ENCODE measurements around the gene STK10.

STK10 gene

DNA sequence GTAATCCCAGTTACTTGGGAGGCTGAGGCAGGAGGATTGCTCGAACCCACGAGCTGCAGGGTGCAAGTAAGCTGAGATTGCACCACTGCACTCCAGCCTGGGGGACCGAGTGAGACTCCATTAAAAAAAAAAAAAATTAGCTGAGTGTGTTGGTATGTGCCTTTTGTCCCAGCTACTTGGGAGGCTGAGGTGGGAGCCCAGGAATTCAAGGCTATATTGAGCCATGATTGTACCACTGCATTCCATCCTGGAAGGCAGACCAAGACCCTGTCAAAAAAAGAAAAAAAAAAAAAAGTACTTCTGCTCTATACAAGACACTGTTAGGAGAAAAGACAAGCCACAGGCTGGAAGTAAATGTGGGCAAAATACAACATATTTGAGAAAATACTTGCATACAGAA, 113.1 kb downstream of the STK10 start:
- Histone ChIP-seq H3K4me1 (ENCODE audit: low read depth, poor library complexity, severe bottlenecking) (no peaks in the 10 kb centered on the region), H3K27me3 (ENCODE audit: insufficient read depth, low read depth) (no peaks in the 10 kb centered on the region), H3K4me3 (IDR thresholded peaks at IDR 0.05; ENCODE audit: insufficient read depth, low read depth, low read length) (no peak overlapping the region), H3K9ac (no peak overlapping the region), H3K36me3 (ENCODE audit: insufficient read depth) (no peaks in the 10 kb centered on the region), H2AFZ (ENCODE audit: low read depth) (no peak overlapping the region), H3K27ac (no peak overlapping the region), H3K79me2 (ENCODE audit: insufficient read depth, low read depth) (no peaks in the 10 kb centered on the region), H4K20me1 (ENCODE audit: insufficient read depth) (no peaks in the 10 kb centered on the region), H3K4me2 (no peak overlapping the region)
- TF ChIP-seq, protein P1, sequence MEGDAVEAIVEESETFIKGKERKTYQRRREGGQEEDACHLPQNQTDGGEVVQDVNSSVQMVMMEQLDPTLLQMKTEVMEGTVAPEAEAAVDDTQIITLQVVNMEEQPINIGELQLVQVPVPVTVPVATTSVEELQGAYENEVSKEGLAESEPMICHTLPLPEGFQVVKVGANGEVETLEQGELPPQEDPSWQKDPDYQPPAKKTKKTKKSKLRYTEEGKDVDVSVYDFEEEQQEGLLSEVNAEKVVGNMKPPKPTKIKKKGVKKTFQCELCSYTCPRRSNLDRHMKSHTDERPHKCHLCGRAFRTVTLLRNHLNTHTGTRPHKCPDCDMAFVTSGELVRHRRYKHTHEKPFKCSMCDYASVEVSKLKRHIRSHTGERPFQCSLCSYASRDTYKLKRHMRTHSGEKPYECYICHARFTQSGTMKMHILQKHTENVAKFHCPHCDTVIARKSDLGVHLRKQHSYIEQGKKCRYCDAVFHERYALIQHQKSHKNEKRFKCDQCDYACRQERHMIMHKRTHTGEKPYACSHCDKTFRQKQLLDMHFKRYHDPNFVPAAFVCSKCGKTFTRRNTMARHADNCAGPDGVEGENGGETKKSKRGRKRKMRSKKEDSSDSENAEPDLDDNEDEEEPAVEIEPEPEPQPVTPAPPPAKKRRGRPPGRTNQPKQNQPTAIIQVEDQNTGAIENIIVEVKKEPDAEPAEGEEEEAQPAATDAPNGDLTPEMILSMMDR (conservative IDR thresholded peaks at IDR 0.05; ENCODE audit: low read depth, low read length): no peak

DNA sequence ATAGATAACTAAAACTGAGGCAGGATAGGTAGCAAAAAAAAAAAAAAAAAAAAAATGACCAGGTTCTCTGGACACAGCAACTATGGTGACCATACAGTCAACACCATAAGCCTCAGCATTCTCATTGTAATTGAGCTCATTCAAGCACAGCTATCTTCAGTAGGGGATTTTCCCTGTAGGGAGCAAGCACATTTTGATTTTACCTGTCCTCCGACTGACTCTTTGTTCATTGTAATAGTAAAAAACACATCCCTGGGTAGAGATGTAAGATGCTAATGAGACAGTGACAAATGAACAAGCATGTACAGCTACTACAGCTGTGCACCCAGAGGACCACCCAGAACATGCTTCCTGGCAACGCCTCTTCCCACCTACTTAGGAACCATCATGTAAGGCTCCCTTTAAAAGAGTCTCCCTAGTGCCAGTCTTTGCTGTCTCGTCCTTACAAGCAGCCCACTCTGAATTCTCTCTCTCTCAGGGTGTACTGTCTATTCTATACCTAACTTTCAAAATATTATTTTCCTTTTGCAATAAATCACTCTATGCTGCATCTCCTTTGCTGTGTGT, 116.6 kb downstream of the STK10 start:
- Histone ChIP-seq H3K36me3 (ENCODE audit: insufficient read depth) (no peaks in the 10 kb centered on the region), H3K79me2 (ENCODE audit: insufficient read depth, low read depth) (no peaks in the 10 kb centered on the region), H3K27ac (no peak overlapping the region), H3K4me1 (ENCODE audit: low read depth, poor library complexity, severe bottlenecking) (peaks cover 26% of the 10 kb centered on the region), H4K20me1 (ENCODE audit: insufficient read depth) (no peaks in the 10 kb centered on the region), H3K4me2 (no peak overlapping the region), H3K9ac (no peak overlapping the region), H2AFZ (ENCODE audit: low read depth) (no peak overlapping the region), H3K4me3 (IDR thresholded peaks at IDR 0.05; ENCODE audit: insufficient read depth, low read depth, low read length) (no peak overlapping the region), H3K27me3 (ENCODE audit: insufficient read depth, low read depth) (no peaks in the 10 kb centered on the region)
- TF ChIP-seq, protein P1 (conservative IDR thresholded peaks at IDR 0.05; ENCODE audit: low read depth, low read length): no peak

DNA sequence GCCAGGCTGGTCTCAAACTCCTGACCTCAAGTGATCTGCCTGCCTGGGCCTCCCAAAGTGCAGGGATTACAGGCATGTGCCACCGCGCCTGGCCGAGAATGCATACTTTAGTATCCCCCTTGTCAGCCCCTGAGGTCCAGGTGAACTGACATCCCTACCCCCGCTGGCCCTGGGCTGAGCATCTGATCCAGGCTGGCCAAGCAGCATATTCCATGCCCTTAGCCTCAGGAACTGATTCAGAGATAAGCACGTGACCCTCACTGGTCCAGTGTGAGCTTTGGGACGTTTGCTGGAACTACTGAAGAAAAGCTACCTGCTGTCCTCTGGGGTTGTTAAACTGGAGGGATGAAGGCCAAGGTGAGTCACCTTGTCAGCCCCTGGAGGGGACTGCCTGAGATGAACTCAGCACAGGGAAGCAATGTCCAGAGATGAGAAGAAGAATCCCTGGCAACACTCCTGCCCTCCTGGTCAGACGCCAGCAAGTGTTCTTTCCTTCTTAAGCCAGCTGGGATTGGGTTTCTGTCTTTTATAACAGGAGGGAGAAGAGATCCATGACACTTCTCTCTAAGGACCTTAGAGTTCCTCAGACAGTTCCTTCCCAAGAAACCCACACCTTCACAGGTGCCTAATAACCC, 122.5 kb downstream of the STK10 start:
- Histone ChIP-seq H3K79me2 (ENCODE audit: insufficient read depth, low read depth) (no peaks in the 10 kb centered on the region), H3K27ac (no peak overlapping the region), H3K4me1 (ENCODE audit: low read depth, poor library complexity, severe bottlenecking) (peaks cover 37% of the 10 kb centered on the region), H4K20me1 (ENCODE audit: insufficient read depth) (no peaks in the 10 kb centered on the region), H2AFZ (ENCODE audit: low read depth) (no peak overlapping the region), H3K36me3 (ENCODE audit: insufficient read depth) (no peaks in the 10 kb centered on the region), H3K9ac (no peak overlapping the region), H3K27me3 (ENCODE audit: insufficient read depth, low read depth) (no peaks in the 10 kb centered on the region), H3K4me3 (IDR thresholded peaks at IDR 0.05; ENCODE audit: insufficient read depth, low read depth, low read length) (no peak overlapping the region), H3K4me2 (peak overlapping the region; percentile 60; the same call in 1 of the 2 replicates)
- TF ChIP-seq, protein P1 (conservative IDR thresholded peaks at IDR 0.05; ENCODE audit: low read depth, low read length): no peak

DNA sequence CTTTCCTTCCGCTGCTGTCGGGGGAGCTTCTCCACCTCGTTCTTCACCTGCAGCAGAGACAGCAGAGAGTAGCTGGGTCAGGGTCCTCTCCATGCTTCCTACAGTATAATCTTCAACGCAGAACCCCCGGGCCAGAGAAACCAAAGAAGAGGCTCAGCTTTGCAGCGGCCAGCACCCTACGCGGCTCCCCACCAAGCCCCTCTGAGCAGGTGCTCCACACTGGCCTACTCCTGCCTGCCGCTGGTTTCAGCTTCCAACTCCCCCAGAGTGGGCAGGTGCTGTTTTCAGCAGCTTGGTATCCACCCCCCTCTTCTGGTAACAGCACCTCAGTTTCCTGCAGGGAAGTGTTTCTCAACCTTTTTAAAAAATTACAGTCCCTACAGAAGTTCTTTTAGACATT, 123.3 kb downstream of the STK10 start:
- no peak overlapping the region for H3K27ac ChIP-seq
- H3K79me2 ChIP-seq (ENCODE audit: insufficient read depth, low read depth): no peaks in the 10 kb centered on the region
- no peaks in the 10 kb centered on the region for H3K36me3 ChIP-seq (ENCODE audit: insufficient read depth)
- no peak overlapping the region for H3K4me3 ChIP-seq (IDR thresholded peaks at IDR 0.05; ENCODE audit: insufficient read depth, low read depth, low read length)
- no peaks in the 10 kb centered on the region for H4K20me1 ChIP-seq (ENCODE audit: insufficient read depth)
- TF ChIP-seq, protein P1 (conservative IDR thresholded peaks at IDR 0.05; ENCODE audit: low read depth, low read length): no peak
- H3K4me1 ChIP-seq (ENCODE audit: low read depth, poor library complexity, severe bottlenecking): peaks cover 37% of the 10 kb centered on the region
- no peaks in the 10 kb centered on the region for H3K27me3 ChIP-seq (ENCODE audit: insufficient read depth, low read depth)
- no peak overlapping the region for H3K4me2 ChIP-seq
- no peak overlapping the region for H3K9ac ChIP-seq
- no peak overlapping the region for H2AFZ ChIP-seq (ENCODE audit: low read depth)

Measured in KMS-11 (cell line).